Measurements from ENCODE around the gene TRIO. TPM values are rescaled to one million over a fixed set of nuclear protein-coding genes. Genes with fewer than 3 reads are reported as not detected.

TRIO gene
- total and polyA plus RNA-seq, 4 donors: 22.0 to 374 (median 191) TPM

GRCh38 chr5:14404780-14405179 is 261.6 kb downstream of the TRIO start:
- intact Hi-C loops (cut with DNase I): no loop called here
- H3K36me3 ChIP-seq (ENCODE audit: control insufficient read depth in 1 of 2, insufficient read depth in 2 of 2, low read length in 1 of 2): peaks cover 3 to 5% of the 10 kb centered on the region in 2 donors
- DNase-seq: no peak
- no peaks in the 10 kb centered on the region for H3K27me3 ChIP-seq (ENCODE audit: control insufficient read depth in 1 of 2, insufficient read depth in 2 of 2, low read length in 1 of 2)
- ATAC-seq (ENCODE audit: low FRiP score): no peak
- H3K4me3 ChIP-seq (ENCODE audit: low read length in 2 of 2): no peak overlapping the region
- H3K27ac ChIP-seq (ENCODE audit: low read depth in 1 of 2, low read length in 2 of 2): no peak overlapping the region
- no peaks in the 10 kb centered on the region for H3K9me3 ChIP-seq (ENCODE audit: control insufficient read depth, low read length)
- WGBS, 2 donors: 82 to 87% methylated on average over 6 of the region's 6 CpGs
- H3K4me1 ChIP-seq (ENCODE audit: control insufficient read depth in 1 of 2, insufficient read depth in 2 of 2, low read length in 2 of 2): no peaks in the 10 kb centered on the region

GRCh38 chr5:14405267-14405666 is 262.1 kb downstream of the TRIO start:
- no peaks in the 10 kb centered on the region for H3K4me1 ChIP-seq (ENCODE audit: control insufficient read depth in 1 of 2, insufficient read depth in 2 of 2, low read length in 2 of 2)
- intact Hi-C loops (cut with DNase I): no loop called here
- 83 to 88% methylated on average over 10 of the region's 10 CpGs for WGBS, 2 donors
- peaks cover 3 to 5% of the 10 kb centered on the region in 2 donors for H3K36me3 ChIP-seq (ENCODE audit: control insufficient read depth in 1 of 2, insufficient read depth in 2 of 2, low read length in 1 of 2)
- DNase-seq (no peak), ATAC-seq (ENCODE audit: low FRiP score) (no peak)
- H3K27me3 ChIP-seq (ENCODE audit: control insufficient read depth in 1 of 2, insufficient read depth in 2 of 2, low read length in 1 of 2): no peaks in the 10 kb centered on the region
- H3K4me3 ChIP-seq (ENCODE audit: low read length in 2 of 2): no peak overlapping the region
- H3K27ac ChIP-seq (ENCODE audit: low read depth in 1 of 2, low read length in 2 of 2): no peak overlapping the region
- no peaks in the 10 kb centered on the region for H3K9me3 ChIP-seq (ENCODE audit: control insufficient read depth, low read length)

GRCh38 chr5:14405706-14406553 is 262.8 kb downstream of the TRIO start:
- Histone ChIP-seq H3K27ac (ENCODE audit: low read depth in 1 of 2, low read length in 2 of 2) (no peak overlapping the region), H3K36me3 (ENCODE audit: control insufficient read depth in 1 of 2, insufficient read depth in 2 of 2, low read length in 1 of 2) (peaks cover 3 to 5% of the 10 kb centered on the region in 2 donors), H3K27me3 (ENCODE audit: control insufficient read depth in 1 of 2, insufficient read depth in 2 of 2, low read length in 1 of 2) (no peaks in the 10 kb centered on the region), H3K4me1 (ENCODE audit: control insufficient read depth in 1 of 2, insufficient read depth in 2 of 2, low read length in 2 of 2) (no peaks in the 10 kb centered on the region), H3K4me3 (ENCODE audit: low read length in 2 of 2) (no peak overlapping the region), H3K9me3 (ENCODE audit: control insufficient read depth, low read length) (no peaks in the 10 kb centered on the region)
- intact Hi-C loops (cut with DNase I): no loop called here
- WGBS, 2 donors: 85 to 87% methylated on average over 22 of the region's 22 CpGs
- DNase-seq (no peak), ATAC-seq (ENCODE audit: low FRiP score) (no peak)

DNA sequence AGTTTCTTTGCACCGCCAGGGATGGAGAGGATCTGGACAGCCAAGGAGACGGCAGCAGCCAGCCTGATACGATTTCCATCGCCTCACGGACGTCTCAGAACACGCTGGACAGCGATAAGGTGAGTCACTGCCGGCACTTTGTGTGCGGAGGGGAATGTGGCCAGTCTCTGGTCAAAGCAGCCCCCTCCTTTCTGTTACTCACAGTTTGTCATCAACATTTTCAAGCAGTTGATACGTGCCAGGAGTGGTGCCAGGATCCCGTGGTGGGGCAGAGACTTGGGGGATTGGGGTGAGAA is 263.4 kb downstream of the TRIO start:
- Histone ChIP-seq H3K36me3 (ENCODE audit: control insufficient read depth in 1 of 2, insufficient read depth in 2 of 2, low read length in 1 of 2) (peaks cover 3 to 5% of the 10 kb centered on the region in 2 donors), H3K4me1 (ENCODE audit: control insufficient read depth in 1 of 2, insufficient read depth in 2 of 2, low read length in 2 of 2) (no peaks in the 10 kb centered on the region), H3K4me3 (ENCODE audit: low read length in 2 of 2) (no peak overlapping the region), H3K27ac (ENCODE audit: low read depth in 1 of 2, low read length in 2 of 2) (no peak overlapping the region), H3K27me3 (ENCODE audit: control insufficient read depth in 1 of 2, insufficient read depth in 2 of 2, low read length in 1 of 2) (no peaks in the 10 kb centered on the region), H3K9me3 (ENCODE audit: control insufficient read depth, low read length) (no peaks in the 10 kb centered on the region)
- DNase-seq (no peak), ATAC-seq (ENCODE audit: low FRiP score) (no peak)
- intact Hi-C loops (cut with DNase I): no loop called here
- WGBS, 2 donors: 65 to 71% methylated on average over 12 of the region's 12 CpGs

GRCh38 chr5:14407051-14407450 is 263.9 kb downstream of the TRIO start:
- H3K36me3 ChIP-seq (ENCODE audit: control insufficient read depth in 1 of 2, insufficient read depth in 2 of 2, low read length in 1 of 2): peaks cover 3 to 5% of the 10 kb centered on the region in 2 donors
- H3K27ac ChIP-seq (ENCODE audit: low read depth in 1 of 2, low read length in 2 of 2): no peak overlapping the region
- H3K9me3 ChIP-seq (ENCODE audit: control insufficient read depth, low read length): no peaks in the 10 kb centered on the region
- H3K4me3 ChIP-seq (ENCODE audit: low read length in 2 of 2): no peak overlapping the region
- intact Hi-C loops (cut with DNase I): no loop called here
- WGBS, 2 donors: 70 to 72% methylated on average over 5 of the region's 5 CpGs
- DNase-seq (no peak), ATAC-seq (ENCODE audit: low FRiP score) (no peak)
- H3K27me3 ChIP-seq (ENCODE audit: control insufficient read depth in 1 of 2, insufficient read depth in 2 of 2, low read length in 1 of 2): no peaks in the 10 kb centered on the region
- no peaks in the 10 kb centered on the region for H3K4me1 ChIP-seq (ENCODE audit: control insufficient read depth in 1 of 2, insufficient read depth in 2 of 2, low read length in 2 of 2)

DNA sequence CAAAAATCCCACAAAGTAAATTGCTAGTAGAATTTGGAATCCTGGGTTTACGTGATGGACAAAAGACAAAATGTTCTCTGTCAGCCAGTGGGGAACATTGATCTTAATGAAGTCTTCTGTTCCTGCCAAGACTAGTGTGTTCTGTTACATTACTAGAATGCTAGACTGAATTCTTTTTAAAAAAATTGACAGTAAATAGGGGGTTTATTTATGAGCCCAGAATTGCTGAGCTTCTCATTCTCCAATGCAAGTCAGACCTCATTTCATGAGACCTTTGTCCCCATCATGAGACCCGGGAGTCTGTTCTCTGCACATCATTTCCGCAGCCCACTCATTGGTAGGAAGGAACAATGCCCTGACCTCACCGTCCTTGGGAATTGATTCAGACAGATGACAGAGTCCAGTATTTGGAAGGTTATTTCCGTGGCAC is 264.6 kb downstream of the TRIO start:
- DNase-seq (no peak), ATAC-seq (ENCODE audit: low FRiP score) (peak; percentile 7)
- 72 to 77% methylated on average over 5 of the region's 5 CpGs for WGBS, 2 donors
- Histone ChIP-seq H3K9me3 (ENCODE audit: control insufficient read depth, low read length) (no peaks in the 10 kb centered on the region), H3K27ac (ENCODE audit: low read depth in 1 of 2, low read length in 2 of 2) (no peak overlapping the region), H3K4me3 (ENCODE audit: low read length in 2 of 2) (no peak overlapping the region), H3K4me1 (ENCODE audit: control insufficient read depth in 1 of 2, insufficient read depth in 2 of 2, low read length in 2 of 2) (no peaks in the 10 kb centered on the region), H3K27me3 (ENCODE audit: control insufficient read depth in 1 of 2, insufficient read depth in 2 of 2, low read length in 1 of 2) (no peaks in the 10 kb centered on the region), H3K36me3 (ENCODE audit: control insufficient read depth in 1 of 2, insufficient read depth in 2 of 2, low read length in 1 of 2) (peaks cover 3 to 5% of the 10 kb centered on the region in 2 donors)
- intact Hi-C loops (cut with DNase I): no loop called here

GRCh38 chr5:14408969-14409586 is 265.9 kb downstream of the TRIO start:
- no peak for ATAC-seq (ENCODE audit: low FRiP score)
- no peak overlapping the region for H3K4me3 ChIP-seq (ENCODE audit: low read length in 2 of 2)
- WGBS, 2 donors: 86 to 87% methylated on average over 14 of the region's 14 CpGs
- intact Hi-C loops (cut with DNase I): no loop called here
- peaks cover 5 to 6% of the 10 kb centered on the region in 2 donors for H3K36me3 ChIP-seq (ENCODE audit: control insufficient read depth in 1 of 2, insufficient read depth in 2 of 2, low read length in 1 of 2)
- no peaks in the 10 kb centered on the region for H3K9me3 ChIP-seq (ENCODE audit: control insufficient read depth, low read length)
- no peak overlapping the region for H3K27ac ChIP-seq (ENCODE audit: low read depth in 1 of 2, low read length in 2 of 2)
- H3K27me3 ChIP-seq (ENCODE audit: control insufficient read depth in 1 of 2, insufficient read depth in 2 of 2, low read length in 1 of 2): no peaks in the 10 kb centered on the region
- DNase-seq: no peak
- H3K4me1 ChIP-seq (ENCODE audit: control insufficient read depth in 1 of 2, insufficient read depth in 2 of 2, low read length in 2 of 2): no peaks in the 10 kb centered on the region

GRCh38 chr5:14410068-14410393 is 266.9 kb downstream of the TRIO start:
- no peak for ATAC-seq (ENCODE audit: low FRiP score)
- H3K36me3 ChIP-seq (ENCODE audit: control insufficient read depth in 1 of 2, insufficient read depth in 2 of 2, low read length in 1 of 2): peaks cover 5 to 6% of the 10 kb centered on the region in 2 donors
- intact Hi-C loops (cut with DNase I): no loop called here
- H3K27me3 ChIP-seq (ENCODE audit: control insufficient read depth in 1 of 2, insufficient read depth in 2 of 2, low read length in 1 of 2): no peaks in the 10 kb centered on the region
- H3K27ac ChIP-seq (ENCODE audit: low read depth in 1 of 2, low read length in 2 of 2): peak overlapping the region in 1 of 2 donors; percentile 22
- H3K4me1 ChIP-seq (ENCODE audit: control insufficient read depth in 1 of 2, insufficient read depth in 2 of 2, low read length in 2 of 2): no peaks in the 10 kb centered on the region
- DNase-seq: no peak
- H3K9me3 ChIP-seq (ENCODE audit: control insufficient read depth, low read length): no peaks in the 10 kb centered on the region
- no peak overlapping the region for H3K4me3 ChIP-seq (ENCODE audit: low read length in 2 of 2)
- 69 to 73% methylated on average over 12 of the region's 12 CpGs for WGBS, 2 donors

Measured in aorta (tissue), 5 donors.